Lower leg skin (tissue), 3 donors: Measurements from ENCODE around the gene IGLL5.

Experiments
- CTCF ChIP-seq, 3 donors: fragments of 450-650 bp; IDR thresholded peaks; one replicate each; pipeline ENCODE4 v1.5.1; 2016; ENCODE audit warnings: antibody characterized with exemption in 3 of 3, mild to moderate bottlenecking in 3 of 3, moderate library complexity in 2 of 3
- POLR2A ChIP-seq, 2 donors: fragments of 450-650 bp; IDR thresholded peaks; one replicate each; pipeline ENCODE4 v1.6.1; 2016 to 2017; ENCODE audit warnings: antibody characterized with exemption in 2 of 2, mild to moderate bottlenecking in 1 of 2, moderate library complexity in 1 of 2

DNA sequence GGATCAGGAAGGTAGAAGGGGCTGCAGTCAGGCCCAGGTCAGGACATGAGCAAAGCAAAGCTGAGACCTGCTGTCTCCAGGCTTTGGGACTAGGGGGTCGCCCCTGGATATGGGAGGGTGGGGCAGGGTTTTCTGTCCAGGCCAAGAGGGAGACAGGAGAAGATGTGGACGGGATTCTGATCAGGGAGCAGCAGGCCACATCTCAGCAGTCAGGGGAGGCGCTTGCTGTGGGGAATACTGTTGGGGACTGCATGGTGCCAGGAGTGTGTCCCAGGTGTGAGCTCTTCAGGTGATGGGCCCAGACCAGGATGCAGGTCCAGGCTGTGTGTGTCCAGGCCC, 29.3 kb downstream of the IGLL5 start:
- TF ChIP-seq POLR2A (IDR thresholded peaks at IDR 0.05) (no peak), CTCF (IDR thresholded peaks at IDR 0.05) (no peak)
